Liver (tissue), 3 donors: ENCODE measurements around the gene USP14.

Source experiments
- ATF3 ChIP-seq: IDR thresholded peaks from 2 replicates; pipeline ENCODE4 v1.6.1; 2016; ENCODE audit warnings: antibody characterized with exemption
- CTCF ChIP-seq: fragments of 150-350 bp; IDR thresholded peaks from 2 replicates; pipeline ENCODE4 v1.5.1; 2017; ENCODE audit warnings: improper control_type of control experiment, low read depth, low read length; ENCODE audit not compliant: missing input control
- EGR1 ChIP-seq, 2 donors: IDR thresholded peaks; 2 replicates each; pipeline ENCODE4 v1.6.1; 2016 to 2018; ENCODE audit warnings: antibody characterized with exemption in 2 of 2, low read depth in 2 of 2
- FOXA1 ChIP-seq: IDR thresholded peaks from 2 replicates; pipeline ENCODE4 v1.6.1; 2016; ENCODE audit warnings: antibody characterized with exemption
- GABPA ChIP-seq, 2 donors: IDR thresholded peaks in 1 of 2; conservative IDR thresholded peaks in 1 of 2; 2 replicates each; pipeline ENCODE4 v1.6.1; 2016; ENCODE audit warnings: antibody characterized with exemption in 2 of 2, mild to moderate bottlenecking in 1 of 2, moderate library complexity in 1 of 2
- HNF4G ChIP-seq: IDR thresholded peaks from 2 replicates; pipeline ENCODE4 v1.6.1; 2016; ENCODE audit warnings: antibody characterized with exemption
- JUND ChIP-seq, 2 donors: IDR thresholded peaks; 2 replicates each; pipeline ENCODE4 v1.6.1; 2016; ENCODE audit warnings: antibody characterized with exemption in 2 of 2
- RAD21 ChIP-seq, 2 donors: IDR thresholded peaks; 2 replicates each; pipeline ENCODE4 v1.6.1; 2016; ENCODE audit warnings: antibody characterized with exemption in 2 of 2, mild to moderate bottlenecking in 2 of 2
- REST ChIP-seq: IDR thresholded peaks from 2 replicates; pipeline ENCODE4 v1.6.1; 2016; ENCODE audit warnings: antibody characterized with exemption, mild to moderate bottlenecking
- RXRA ChIP-seq, 2 donors: IDR thresholded peaks; 2 replicates each; pipeline ENCODE4 v1.6.1; 2017 to 2018; ENCODE audit warnings: antibody characterized with exemption in 2 of 2, mild to moderate bottlenecking in 1 of 2
- TAF1 ChIP-seq: conservative IDR thresholded peaks from 2 replicates; pipeline ENCODE4 v1.6.1; 2016; ENCODE audit warnings: antibody characterized with exemption, mild to moderate bottlenecking
- YY1 ChIP-seq: IDR thresholded peaks from 2 replicates; pipeline ENCODE4 v1.6.1; 2016; ENCODE audit warnings: antibody characterized with exemption, mild to moderate bottlenecking
- donor health status: healthy.
- donor health status: healthy.

GRCh38 chr18:179499-179898 is 21.1 kb downstream of the USP14 start:
- no peak for TF ChIP-seq EGR1 (IDR thresholded peaks at IDR 0.05; ENCODE audit: low read depth in 2 of 2)
- TF ChIP-seq HNF4G = no peak
- TF ChIP-seq CTCF = no peak
- TF ChIP-seq GABPA (IDR thresholded peaks at IDR 0.05 in 1 of 2, conservative IDR thresholded peaks at IDR 0.05 in 1 of 2) = no peak
- TF ChIP-seq REST = no peak
- no peak for TF ChIP-seq ATF3
- TF ChIP-seq RAD21 (IDR thresholded peaks at IDR 0.05) = no peak
- TF ChIP-seq YY1 = no peak
- no peak for TF ChIP-seq JUND (IDR thresholded peaks at IDR 0.05)
- no peak for TF ChIP-seq FOXA1
- no peak for TF ChIP-seq RXRA (IDR thresholded peaks at IDR 0.05)
- no peak for TF ChIP-seq TAF1
